Measurements from ENCODE around the gene VAV2.

The VAV2 gene

GRCh38 chr9:134028076-134028475, 36.0 kb upstream of the VAV2 start:
- DNase-seq = no peak

DNA sequence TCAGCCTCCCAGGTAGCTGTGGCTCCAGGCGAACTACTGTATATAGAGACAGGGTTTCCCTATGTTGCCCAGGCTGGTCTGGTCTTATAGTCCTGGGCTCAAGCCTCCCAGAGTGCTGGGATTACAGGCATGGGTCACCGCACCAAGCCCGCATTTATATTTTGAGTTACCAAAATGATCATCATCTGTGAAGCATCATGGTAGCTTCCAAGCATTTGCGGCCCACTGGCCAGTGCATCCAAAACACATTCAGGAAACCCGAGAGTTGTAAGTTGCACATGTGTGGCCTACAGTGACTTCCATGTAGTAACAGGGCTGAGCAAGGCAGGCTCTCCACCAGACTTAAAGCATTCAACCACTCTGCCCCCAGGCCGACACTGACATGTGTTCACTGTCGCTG, 35.4 kb upstream of the VAV2 start:
- no peak for DNase-seq

- DNase-seq = no peak
Observed at GRCh38 chr9:134026981-134027380, 34.9 kb upstream of the VAV2 start.

DNA sequence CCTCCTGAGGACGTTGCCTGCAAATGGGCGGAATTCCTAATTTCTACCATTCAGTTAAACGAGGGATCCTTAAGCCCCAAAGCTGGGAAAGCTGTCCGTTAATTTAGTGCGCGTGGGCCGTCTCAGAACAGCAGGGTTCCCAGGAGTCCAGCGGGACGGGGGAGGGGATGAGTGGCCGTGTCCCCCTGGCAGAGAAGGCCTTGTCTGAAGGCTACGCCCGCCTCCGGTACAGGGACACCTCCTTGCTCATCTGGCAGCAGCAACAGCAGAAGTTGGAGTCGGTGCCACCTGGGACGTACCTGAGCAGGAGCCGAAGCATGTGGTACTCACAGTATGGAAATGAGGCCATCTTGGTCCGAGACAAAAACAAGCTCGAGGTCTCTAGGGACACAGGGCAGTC, 34.5 kb upstream of the VAV2 start:
- no peak for DNase-seq

GRCh38 chr9:134025606-134026541, 33.8 kb upstream of the VAV2 start:
- peak; percentile 71 for DNase-seq

- peak; percentile 98 for DNase-seq
Observed at GRCh38 chr9:134024828-134025605, 32.9 kb upstream of the VAV2 start, which contains the start of gene BRD3OS. BRD3OS (plus strand) TSS chr9:134025481; CDS start chr9:134026748, 1,267 bp downstream.

GRCh38 chr9:134024214-134024792, 32.2 kb upstream of the VAV2 start:
- DNase-seq = no peak

- no peak for DNase-seq
Observed at GRCh38 chr9:134014946-134015345, 22.8 kb upstream of the VAV2 start.

DNA sequence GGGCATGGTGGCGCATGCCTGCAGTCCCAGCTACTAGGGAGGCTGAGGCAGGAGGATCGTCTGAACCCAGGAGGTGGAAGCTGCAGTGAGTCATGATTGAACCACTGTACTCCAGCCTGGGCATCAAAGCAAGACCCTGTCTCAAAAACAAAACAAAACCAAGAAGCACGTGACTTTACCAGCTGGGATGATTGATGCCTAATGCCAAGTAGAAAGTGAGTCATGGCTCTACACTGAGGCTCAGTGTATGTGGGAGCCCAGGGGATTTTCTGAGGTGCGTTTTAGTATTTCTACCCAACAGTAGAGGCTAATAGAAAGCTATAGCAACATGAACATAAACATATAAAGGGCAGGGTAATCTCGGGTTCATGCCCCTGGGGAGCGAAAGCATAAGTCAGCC, 19.3 kb upstream of the VAV2 start:
- no peak for DNase-seq

DNA sequence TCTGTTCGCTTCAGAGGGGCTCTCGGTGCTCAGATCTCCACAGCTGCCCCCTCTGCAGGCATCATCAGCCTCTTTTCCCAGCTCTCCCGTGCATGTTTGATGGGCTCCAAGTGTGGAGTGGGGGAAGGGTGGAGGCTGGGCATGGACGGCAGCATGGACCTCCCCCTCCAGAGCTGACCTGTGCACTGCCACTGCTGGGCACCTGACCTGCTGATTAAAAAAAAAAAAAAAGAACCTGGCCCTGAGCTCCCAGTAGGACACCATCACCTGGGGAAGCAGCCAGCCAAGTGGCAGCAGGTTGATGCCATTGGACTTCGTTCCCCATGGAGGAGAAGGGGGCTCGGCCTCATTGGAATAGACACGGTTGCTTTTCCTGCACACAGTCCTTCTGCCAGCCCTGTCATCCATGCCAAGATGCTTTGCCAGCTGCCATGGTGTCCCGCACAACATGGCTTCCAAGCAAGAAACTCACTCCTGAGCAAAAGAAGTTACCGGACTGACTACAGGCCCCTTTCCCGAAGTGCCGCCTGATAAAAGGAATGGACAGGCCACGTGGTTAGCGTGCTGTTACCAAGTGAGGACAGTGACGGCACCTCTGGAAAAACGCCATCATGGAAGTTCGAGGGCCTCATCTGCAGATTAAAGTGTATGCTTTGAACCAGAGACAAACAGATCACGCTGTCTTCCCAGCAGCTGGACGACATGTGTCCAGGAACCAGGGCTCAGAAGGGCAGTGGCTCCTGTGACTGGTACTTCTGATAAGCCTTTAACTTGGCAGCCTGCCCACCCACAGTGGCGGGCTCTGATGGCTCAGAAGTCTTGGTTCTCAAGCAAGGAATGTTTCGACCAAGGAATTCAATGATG, 18.4 kb upstream of the VAV2 start:
- peak; percentile 94 for DNase-seq

DNA sequence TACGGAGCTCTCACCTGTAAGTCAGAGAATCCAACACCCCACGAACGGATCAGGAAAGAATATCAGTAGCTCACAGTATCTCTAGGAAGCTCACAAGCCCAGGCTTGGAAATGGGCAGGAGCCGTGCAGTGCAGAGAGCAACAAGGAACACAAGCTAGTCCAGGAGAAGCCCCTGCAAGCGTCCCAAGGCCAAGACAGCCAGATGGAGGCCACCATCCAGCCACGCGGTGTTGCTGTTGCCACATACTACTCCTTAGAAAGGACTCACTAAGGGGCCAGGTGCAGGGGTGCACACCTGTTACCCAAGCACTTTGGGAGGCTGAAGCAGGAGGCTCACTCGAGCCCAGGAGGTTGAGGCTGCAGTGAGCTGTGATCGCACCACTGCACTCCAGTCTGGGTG, 15.4 kb upstream of the VAV2 start:
- DNase-seq = no peak

GRCh38 chr9:134007150-134007549, 15.0 kb upstream of the VAV2 start:
- peak; percentile 80 for DNase-seq

DNA sequence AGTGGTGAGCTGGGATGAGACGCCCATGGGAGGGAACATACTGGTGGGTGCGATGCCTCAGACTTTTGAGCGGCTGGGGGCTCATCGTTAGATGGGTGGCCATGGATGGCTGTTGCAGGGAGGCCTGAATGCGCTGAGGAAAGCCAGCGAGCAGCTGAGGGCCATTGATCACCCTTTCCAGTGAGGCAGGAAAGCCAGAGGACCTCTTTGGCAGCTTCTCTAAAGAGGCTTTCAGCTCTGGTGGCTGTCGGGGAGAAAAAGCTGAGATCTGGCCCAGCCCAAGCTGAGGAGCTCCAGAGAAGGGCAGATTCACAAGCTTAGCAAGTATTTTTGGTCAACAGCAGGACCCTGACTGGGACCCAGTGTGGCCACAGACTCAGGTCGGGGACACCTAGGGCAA, 13.3 kb upstream of the VAV2 start:
- no peak for DNase-seq

GRCh38 chr9:134004881-134005280, 12.8 kb upstream of the VAV2 start:
- DNase-seq = no peak

GRCh38 chr9:134004131-134004873, 12.2 kb upstream of the VAV2 start:
- no peak for DNase-seq

DNA sequence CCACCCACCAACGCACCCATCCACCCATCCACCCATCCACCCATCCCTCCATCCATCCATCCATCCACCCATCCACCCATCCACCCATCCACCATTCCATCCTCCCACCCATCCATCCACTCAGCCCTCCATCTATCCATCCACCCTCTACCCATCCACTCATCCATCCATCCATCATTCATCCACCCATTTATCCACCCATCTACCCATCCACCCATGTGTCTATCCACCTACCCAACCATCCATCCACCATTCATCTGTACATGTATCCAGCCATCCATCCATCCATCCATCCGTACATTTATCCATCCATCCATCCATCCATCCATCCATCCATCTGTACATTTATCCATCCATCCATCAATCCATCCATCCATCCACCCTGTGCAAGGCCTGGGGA, 11.1 kb upstream of the VAV2 start:
- DNase-seq = no peak

GRCh38 chr9:134002796-134003195, 10.7 kb upstream of the VAV2 start:
- no peak for DNase-seq

- no peak for DNase-seq
Observed at GRCh38 chr9:133999851-134000265, 7.7 kb upstream of the VAV2 start.

- no peak for DNase-seq
Observed at GRCh38 chr9:133998915-133999595, 6.9 kb upstream of the VAV2 start.

- no peak for DNase-seq
Observed at GRCh38 chr9:133997584-133997983, 5.5 kb upstream of the VAV2 start.

Data from hematopoietic multipotent progenitor cell treated with erythropoietin and hydrocortisone succinate and interleukin-3 and kit ligand, for 4 days (in vitro differentiated cells).